Measurements from ENCODE around the gene LARP1B. TPM values are rescaled to one million over a fixed set of nuclear protein-coding genes. Genes with fewer than 3 reads are reported as not detected.

Gene LARP1B
- total RNA-seq, 1 donor from 2014 or later, result 17.6 TPM

DNA sequence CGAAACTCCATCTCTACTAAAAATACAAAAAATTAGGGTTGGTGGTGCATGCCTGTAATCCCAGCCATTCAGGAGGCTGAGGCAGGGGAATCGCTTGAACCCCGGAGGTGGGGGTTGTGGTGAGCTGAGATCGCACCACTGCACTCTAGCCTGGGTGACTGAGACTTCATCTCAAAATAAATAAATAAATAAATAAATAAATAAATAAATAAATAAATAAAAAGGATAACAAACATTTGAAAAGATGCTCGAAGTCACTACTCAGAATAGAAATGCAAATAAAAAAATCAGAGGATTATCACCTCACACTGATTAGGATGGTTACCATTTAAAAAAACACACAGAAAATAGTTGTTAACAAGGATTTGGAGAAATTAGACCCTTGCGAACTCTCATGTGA is 73.8 kb downstream of the LARP1B start:
- Mint-ChIP-seq H3K9me3 (ENCODE audit: unreplicated experiment) (no peaks in the 10 kb centered on the region), H3K4me1 (ENCODE audit: low read depth, unreplicated experiment) (peaks cover 3% of the 10 kb centered on the region), H3K27ac (ENCODE audit: unreplicated experiment) (no peak overlapping the region), H3K36me3 (ENCODE audit: low read depth, unreplicated experiment) (peaks cover 10% of the 10 kb centered on the region), H3K27me3 (ENCODE audit: low read depth, unreplicated experiment) (no peaks in the 10 kb centered on the region), H3K4me3 (ENCODE audit: unreplicated experiment) (no peak overlapping the region)
- Histone ChIP-seq H3K4me1 (ENCODE audit: insufficient read depth, low read length) (no peaks in the 10 kb centered on the region), H3K27me3 (ENCODE audit: insufficient read depth, low read length) (no peaks in the 10 kb centered on the region), H2AFZ (ENCODE audit: low read depth, low read length) (no peak overlapping the region), H4K20me1 (ENCODE audit: insufficient read depth, low read length) (no peaks in the 10 kb centered on the region), H3K4me3 (ENCODE audit: insufficient read depth, low read depth, low read length) (no peak overlapping the region), H3K27ac (ENCODE audit: low read depth, low read length) (no peak overlapping the region), H3K36me3 (ENCODE audit: insufficient read depth, low read length) (no peaks in the 10 kb centered on the region), H3K4me2 (ENCODE audit: low read length) (no peak overlapping the region), H3K9ac (ENCODE audit: low read length) (no peak overlapping the region), H3K9me3 (ENCODE audit: insufficient read depth, low read depth, low read length) (no peaks in the 10 kb centered on the region), H3K79me2 (ENCODE audit: insufficient read depth, low read length) (no peaks in the 10 kb centered on the region)
- no peak for DNase-seq (ENCODE audit: low read depth)
- no peak for FAIRE-seq
- no peak for TF ChIP-seq EZH2 (IDR thresholded peaks at IDR 0.05; ENCODE audit: insufficient read depth, low read length)
- TF ChIP-seq, protein P1, sequence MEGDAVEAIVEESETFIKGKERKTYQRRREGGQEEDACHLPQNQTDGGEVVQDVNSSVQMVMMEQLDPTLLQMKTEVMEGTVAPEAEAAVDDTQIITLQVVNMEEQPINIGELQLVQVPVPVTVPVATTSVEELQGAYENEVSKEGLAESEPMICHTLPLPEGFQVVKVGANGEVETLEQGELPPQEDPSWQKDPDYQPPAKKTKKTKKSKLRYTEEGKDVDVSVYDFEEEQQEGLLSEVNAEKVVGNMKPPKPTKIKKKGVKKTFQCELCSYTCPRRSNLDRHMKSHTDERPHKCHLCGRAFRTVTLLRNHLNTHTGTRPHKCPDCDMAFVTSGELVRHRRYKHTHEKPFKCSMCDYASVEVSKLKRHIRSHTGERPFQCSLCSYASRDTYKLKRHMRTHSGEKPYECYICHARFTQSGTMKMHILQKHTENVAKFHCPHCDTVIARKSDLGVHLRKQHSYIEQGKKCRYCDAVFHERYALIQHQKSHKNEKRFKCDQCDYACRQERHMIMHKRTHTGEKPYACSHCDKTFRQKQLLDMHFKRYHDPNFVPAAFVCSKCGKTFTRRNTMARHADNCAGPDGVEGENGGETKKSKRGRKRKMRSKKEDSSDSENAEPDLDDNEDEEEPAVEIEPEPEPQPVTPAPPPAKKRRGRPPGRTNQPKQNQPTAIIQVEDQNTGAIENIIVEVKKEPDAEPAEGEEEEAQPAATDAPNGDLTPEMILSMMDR (IDR thresholded peaks at IDR 0.05; ENCODE audit: insufficient read depth, low read depth, low read length), result no peak

DNA sequence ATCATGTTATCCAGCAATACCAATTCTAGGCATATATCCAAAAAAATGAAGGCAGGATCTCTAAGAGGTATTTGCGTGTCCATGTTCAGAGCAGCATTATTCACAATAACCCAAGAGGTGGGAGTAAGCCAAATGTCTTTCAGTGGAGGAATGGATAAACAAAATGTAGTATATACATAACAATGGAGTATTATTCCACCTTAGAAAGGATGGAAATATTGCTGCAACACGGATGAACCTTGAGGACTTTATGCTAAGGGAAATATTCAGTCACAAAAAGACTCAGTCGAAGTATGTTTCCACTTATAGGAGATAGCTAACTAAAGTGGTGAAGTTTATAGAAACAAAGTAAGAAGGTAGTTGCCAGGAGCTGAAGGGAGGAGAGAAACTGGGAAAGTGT is 74.3 kb downstream of the LARP1B start:
- Histone ChIP-seq H3K9ac (ENCODE audit: low read length) (no peak overlapping the region), H3K4me2 (ENCODE audit: low read length) (no peak overlapping the region), H3K79me2 (ENCODE audit: insufficient read depth, low read length) (no peaks in the 10 kb centered on the region), H3K27me3 (ENCODE audit: insufficient read depth, low read length) (no peaks in the 10 kb centered on the region), H3K4me3 (ENCODE audit: insufficient read depth, low read depth, low read length) (no peak overlapping the region), H3K36me3 (ENCODE audit: insufficient read depth, low read length) (no peaks in the 10 kb centered on the region), H3K9me3 (ENCODE audit: insufficient read depth, low read depth, low read length) (no peaks in the 10 kb centered on the region), H3K4me1 (ENCODE audit: insufficient read depth, low read length) (no peaks in the 10 kb centered on the region), H2AFZ (ENCODE audit: low read depth, low read length) (no peak overlapping the region), H4K20me1 (ENCODE audit: insufficient read depth, low read length) (no peaks in the 10 kb centered on the region), H3K27ac (ENCODE audit: low read depth, low read length) (no peak overlapping the region)
- peaks cover 10% of the 10 kb centered on the region for H3K36me3 Mint-ChIP-seq (ENCODE audit: low read depth, unreplicated experiment)
- no peaks in the 10 kb centered on the region for H3K27me3 Mint-ChIP-seq (ENCODE audit: low read depth, unreplicated experiment)
- FAIRE-seq, result no peak
- DNase-seq (ENCODE audit: low read depth), result no peak
- H3K27ac Mint-ChIP-seq (ENCODE audit: unreplicated experiment), result no peak overlapping the region
- peaks cover 3% of the 10 kb centered on the region for H3K4me1 Mint-ChIP-seq (ENCODE audit: low read depth, unreplicated experiment)
- TF ChIP-seq, protein P1 (IDR thresholded peaks at IDR 0.05; ENCODE audit: insufficient read depth, low read depth, low read length), result no peak
- TF ChIP-seq EZH2 (IDR thresholded peaks at IDR 0.05; ENCODE audit: insufficient read depth, low read length), result no peak
- H3K4me3 Mint-ChIP-seq (ENCODE audit: unreplicated experiment), result no peak overlapping the region
- H3K9me3 Mint-ChIP-seq (ENCODE audit: unreplicated experiment), result no peaks in the 10 kb centered on the region

DNA sequence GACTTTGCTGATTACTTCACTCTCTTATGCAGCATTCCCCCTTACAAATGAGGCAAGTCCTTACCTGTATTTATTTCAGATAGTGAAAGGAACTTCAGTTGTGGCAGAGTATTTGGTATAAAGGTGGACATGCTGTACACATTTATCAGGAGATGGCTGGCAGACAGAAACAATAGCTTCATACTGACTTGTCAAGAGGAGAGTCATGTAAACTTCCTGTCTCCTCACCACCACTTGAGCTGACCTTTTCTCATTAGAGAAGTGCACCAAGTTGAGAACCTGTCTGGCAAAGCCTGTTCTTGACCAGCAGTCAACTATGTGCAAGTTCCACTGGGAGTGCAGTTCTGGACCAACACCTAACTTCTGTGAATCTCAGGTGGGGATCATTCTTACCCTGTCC is 80.8 kb downstream of the LARP1B start:
- FAIRE-seq, result no peak

More for the DNA sequence above, 80.8 kb downstream of the LARP1B start:
- no peak for TF ChIP-seq EZH2 (IDR thresholded peaks at IDR 0.05; ENCODE audit: insufficient read depth, low read length)
- TF ChIP-seq, protein P1 (IDR thresholded peaks at IDR 0.05; ENCODE audit: insufficient read depth, low read depth, low read length), result no peak
- Mint-ChIP-seq H3K4me1 (ENCODE audit: low read depth, unreplicated experiment) (peaks cover 8% of the 10 kb centered on the region), H3K9me3 (ENCODE audit: unreplicated experiment) (peaks cover 3% of the 10 kb centered on the region), H3K27me3 (ENCODE audit: low read depth, unreplicated experiment) (no peaks in the 10 kb centered on the region), H3K27ac (ENCODE audit: unreplicated experiment) (no peak overlapping the region), H3K4me3 (ENCODE audit: unreplicated experiment) (no peak overlapping the region), H3K36me3 (ENCODE audit: low read depth, unreplicated experiment) (peaks cover 14% of the 10 kb centered on the region)
- Histone ChIP-seq H3K4me1 (ENCODE audit: insufficient read depth, low read length) (no peaks in the 10 kb centered on the region), H3K4me3 (ENCODE audit: insufficient read depth, low read depth, low read length) (no peak overlapping the region), H3K36me3 (ENCODE audit: insufficient read depth, low read length) (no peaks in the 10 kb centered on the region), H4K20me1 (ENCODE audit: insufficient read depth, low read length) (no peaks in the 10 kb centered on the region), H3K27me3 (ENCODE audit: insufficient read depth, low read length) (no peaks in the 10 kb centered on the region), H2AFZ (ENCODE audit: low read depth, low read length) (no peak overlapping the region), H3K27ac (ENCODE audit: low read depth, low read length) (no peak overlapping the region), H3K4me2 (ENCODE audit: low read length) (no peak overlapping the region), H3K79me2 (ENCODE audit: insufficient read depth, low read length) (no peaks in the 10 kb centered on the region), H3K9ac (ENCODE audit: low read length) (no peak overlapping the region), H3K9me3 (ENCODE audit: insufficient read depth, low read depth, low read length) (peaks cover 4% of the 10 kb centered on the region)
- DNase-seq (ENCODE audit: low read depth), result no peak
